ENCODE measurements around the gene KIAA0513.

KIAA0513 gene

GRCh38 chr16:85082173-85083050 is 54.8 kb downstream of the KIAA0513 start:
- TF ChIP-seq REST (IDR thresholded peaks at IDR 0.05; ENCODE audit: insufficient replicate concordance, low read depth) (no peak), CTCF (IDR thresholded peaks at IDR 0.05; ENCODE audit: insufficient read depth, low read length) (no peak), GABPA (IDR thresholded peaks at IDR 0.05; ENCODE audit: low read depth) (no peak), POLR2AphosphoS5 (IDR thresholded peaks at IDR 0.05; ENCODE audit: low read depth) (no peak), SPI1 (IDR thresholded peaks at IDR 0.05; ENCODE audit: borderline replicate concordance, low read depth) (no peak)
- DNase-seq (ENCODE audit: low read depth in 1 of 2, low spot score in 1 of 2) = no peak
- no peak overlapping the region for H3K27ac ChIP-seq (replicated peaks)
- no peak overlapping the region for H3K4me3 ChIP-seq (replicated peaks; ENCODE audit: insufficient read depth, low read length)
- H3K27me3 ChIP-seq (ENCODE audit: insufficient read depth, poor library complexity, severe bottlenecking) = peaks cover 51% of the 10 kb centered on the region

GRCh38 chr16:85083051-85083639 is 55.5 kb downstream of the KIAA0513 start:
- Histone ChIP-seq H3K4me3 (replicated peaks; ENCODE audit: insufficient read depth, low read length) (no peak overlapping the region), H3K27me3 (ENCODE audit: insufficient read depth, poor library complexity, severe bottlenecking) (peaks cover 58% of the 10 kb centered on the region)

More at GRCh38 chr16:85083051-85083639, 55.5 kb downstream of the KIAA0513 start:
- no peak for DNase-seq (ENCODE audit: low read depth in 1 of 2, low spot score in 1 of 2)
- H3K27ac ChIP-seq (replicated peaks) = no peak overlapping the region
- TF ChIP-seq GABPA (IDR thresholded peaks at IDR 0.05; ENCODE audit: low read depth) (no peak), CTCF (IDR thresholded peaks at IDR 0.05; ENCODE audit: insufficient read depth, low read length) (no peak), POLR2AphosphoS5 (IDR thresholded peaks at IDR 0.05; ENCODE audit: low read depth) (no peak), REST (IDR thresholded peaks at IDR 0.05; ENCODE audit: insufficient replicate concordance, low read depth) (no peak), SPI1 (IDR thresholded peaks at IDR 0.05; ENCODE audit: borderline replicate concordance, low read depth) (no peak)
